ENCODE measurements around the gene ARL6IP4. TPM values are rescaled to one million over a fixed set of nuclear protein-coding genes. Genes with fewer than 3 reads are reported as not detected.

Gene ARL6IP4
- total RNA-seq, 2 experiments from 2014 or later = 228 to 263 TPM

GRCh38 chr12:123001464-123001863, 21.0 kb downstream of the ARL6IP4 start:
- no peaks in the 10 kb centered on the region for H3K79me2 ChIP-seq (ENCODE audit: insufficient read depth, low read depth, low read length)
- no peak overlapping the region for H2AFZ ChIP-seq (ENCODE audit: low read length)
- ChIA-PET POLR2A (no interaction called here), CTCF (ENCODE audit: unreplicated experiment) (no interaction called here)
- no peaks in the 10 kb centered on the region for H3K9me3 ChIP-seq (ENCODE audit: low read length)
- intact Hi-C loops (cut with micrococcal nuclease; ENCODE audit: unreplicated experiment) = no loop called here
- no peaks in the 10 kb centered on the region for H3K4me1 ChIP-seq (ENCODE audit: insufficient read depth, low read length, poor library complexity, severe bottlenecking)
- no peaks in the 10 kb centered on the region for H4K20me1 ChIP-seq (ENCODE audit: insufficient read depth, low read length)
- DNase-seq (ENCODE audit: low spot score) = no peak
- H3K36me3 ChIP-seq (ENCODE audit: insufficient read depth, low read length) = no peaks in the 10 kb centered on the region
- H3K27ac ChIP-seq (ENCODE audit: low read depth, low read length, poor library complexity, severe bottlenecking) = no peak overlapping the region
- H3K9me2 ChIP-seq (ENCODE audit: insufficient read depth, low read length) = no peaks in the 10 kb centered on the region
- no peak overlapping the region for H3K4me2 ChIP-seq (ENCODE audit: low read length)
- no peak overlapping the region for H3K4me3 ChIP-seq (ENCODE audit: low read depth, low read length, poor library complexity, severe bottlenecking)
- no peak for TF ChIP-seq CTCF (conservative IDR thresholded peaks at IDR 0.05; ENCODE audit: low read length)
- TF ChIP-seq EZH2phosphoT487 (IDR thresholded peaks at IDR 0.05; ENCODE audit: borderline replicate concordance, low read depth, low read length) = no peak
- BruUV-seq (replicated peaks) = no TSS peak

- intact Hi-C loops (cut with micrococcal nuclease; ENCODE audit: unreplicated experiment) = no loop called here
- BruUV-seq (replicated peaks) = no TSS peak
- H3K79me2 ChIP-seq (ENCODE audit: insufficient read depth, low read depth, low read length) = no peaks in the 10 kb centered on the region
- CTCF ChIA-PET (ENCODE audit: unreplicated experiment) = no interaction called here
- H4K20me1 ChIP-seq (ENCODE audit: insufficient read depth, low read length) = no peaks in the 10 kb centered on the region
- H3K9me2 ChIP-seq (ENCODE audit: insufficient read depth, low read length) = no peaks in the 10 kb centered on the region
- no peak overlapping the region for H3K4me3 ChIP-seq (ENCODE audit: low read depth, low read length, poor library complexity, severe bottlenecking)
- no peaks in the 10 kb centered on the region for H3K4me1 ChIP-seq (ENCODE audit: insufficient read depth, low read length, poor library complexity, severe bottlenecking)
- H3K4me2 ChIP-seq (ENCODE audit: low read length) = no peak overlapping the region
- H3K36me3 ChIP-seq (ENCODE audit: insufficient read depth, low read length) = no peaks in the 10 kb centered on the region
- POLR2A ChIA-PET = no interaction called here
- TF ChIP-seq EZH2phosphoT487 (IDR thresholded peaks at IDR 0.05; ENCODE audit: borderline replicate concordance, low read depth, low read length) = no peak
- TF ChIP-seq CTCF (conservative IDR thresholded peaks at IDR 0.05; ENCODE audit: low read length) = no peak
- H3K27ac ChIP-seq (ENCODE audit: low read depth, low read length, poor library complexity, severe bottlenecking) = no peak overlapping the region
- no peak overlapping the region for H2AFZ ChIP-seq (ENCODE audit: low read length)
- DNase-seq (ENCODE audit: low spot score) = no peak
- H3K9me3 ChIP-seq (ENCODE audit: low read length) = no peaks in the 10 kb centered on the region
Observed at GRCh38 chr12:123003257-123003656, 22.8 kb downstream of the ARL6IP4 start.

GRCh38 chr12:123004287-123004686, 23.8 kb downstream of the ARL6IP4 start:
- intact Hi-C loops (cut with micrococcal nuclease; ENCODE audit: unreplicated experiment) = no loop called here
- CTCF ChIA-PET (ENCODE audit: unreplicated experiment) = no interaction called here

More at GRCh38 chr12:123004287-123004686, 23.8 kb downstream of the ARL6IP4 start:
- H3K27ac ChIP-seq (ENCODE audit: low read depth, low read length, poor library complexity, severe bottlenecking) = no peak overlapping the region
- H3K4me2 ChIP-seq (ENCODE audit: low read length) = no peak overlapping the region
- H3K4me1 ChIP-seq (ENCODE audit: insufficient read depth, low read length, poor library complexity, severe bottlenecking) = no peaks in the 10 kb centered on the region
- POLR2A ChIA-PET = no interaction called here
- H3K4me3 ChIP-seq (ENCODE audit: low read depth, low read length, poor library complexity, severe bottlenecking) = no peak overlapping the region
- H3K79me2 ChIP-seq (ENCODE audit: insufficient read depth, low read depth, low read length) = no peaks in the 10 kb centered on the region
- H3K9me3 ChIP-seq (ENCODE audit: low read length) = no peaks in the 10 kb centered on the region
- H3K36me3 ChIP-seq (ENCODE audit: insufficient read depth, low read length) = no peaks in the 10 kb centered on the region
- BruUV-seq (replicated peaks) = no TSS peak
- H3K9me2 ChIP-seq (ENCODE audit: insufficient read depth, low read length) = no peaks in the 10 kb centered on the region
- no peak for TF ChIP-seq EZH2phosphoT487 (IDR thresholded peaks at IDR 0.05; ENCODE audit: borderline replicate concordance, low read depth, low read length)
- TF ChIP-seq CTCF (conservative IDR thresholded peaks at IDR 0.05; ENCODE audit: low read length) = no peak
- H4K20me1 ChIP-seq (ENCODE audit: insufficient read depth, low read length) = no peaks in the 10 kb centered on the region
- DNase-seq (ENCODE audit: low spot score) = no peak
- H2AFZ ChIP-seq (ENCODE audit: low read length) = no peak overlapping the region

Measured in OCI-LY7 (cell line).